ENCODE measurements around the gene STXBP6.

The STXBP6 gene

DNA sequence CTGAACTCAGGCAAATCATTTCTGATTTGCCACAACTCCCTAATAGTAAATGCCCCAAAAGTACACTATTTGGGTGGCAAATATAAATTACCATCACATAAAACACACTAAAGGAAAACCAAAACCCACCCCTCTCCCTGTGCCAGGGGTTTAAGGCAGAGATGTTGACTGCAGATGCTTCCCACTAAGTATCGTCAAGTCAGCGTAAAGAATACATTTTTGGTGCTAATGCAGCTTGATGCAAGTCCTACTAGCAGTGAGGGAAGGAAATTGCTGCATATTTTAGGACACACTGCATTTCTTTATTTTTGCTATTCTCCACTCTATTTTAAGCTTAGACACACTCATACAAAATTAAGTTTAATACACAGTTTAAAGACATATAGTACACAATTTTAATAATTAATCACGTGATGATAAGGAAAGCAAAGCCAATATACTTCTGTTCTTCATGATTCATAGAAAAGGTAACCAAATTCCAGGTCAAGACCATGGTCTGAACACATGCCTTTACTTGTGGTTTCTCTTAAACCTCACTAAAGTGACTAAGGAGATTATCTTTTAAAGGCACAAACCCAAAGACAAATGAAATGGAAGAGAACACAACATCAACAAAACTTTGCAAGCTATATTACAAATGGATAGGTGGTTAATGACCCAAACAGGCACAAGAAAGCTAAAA is 162.2 kb downstream of the STXBP6 start:
- H3K4me3 ChIP-seq (ENCODE audit: control insufficient read depth, low read depth, low read length): no peak overlapping the region
- TF ChIP-seq, protein P1, sequence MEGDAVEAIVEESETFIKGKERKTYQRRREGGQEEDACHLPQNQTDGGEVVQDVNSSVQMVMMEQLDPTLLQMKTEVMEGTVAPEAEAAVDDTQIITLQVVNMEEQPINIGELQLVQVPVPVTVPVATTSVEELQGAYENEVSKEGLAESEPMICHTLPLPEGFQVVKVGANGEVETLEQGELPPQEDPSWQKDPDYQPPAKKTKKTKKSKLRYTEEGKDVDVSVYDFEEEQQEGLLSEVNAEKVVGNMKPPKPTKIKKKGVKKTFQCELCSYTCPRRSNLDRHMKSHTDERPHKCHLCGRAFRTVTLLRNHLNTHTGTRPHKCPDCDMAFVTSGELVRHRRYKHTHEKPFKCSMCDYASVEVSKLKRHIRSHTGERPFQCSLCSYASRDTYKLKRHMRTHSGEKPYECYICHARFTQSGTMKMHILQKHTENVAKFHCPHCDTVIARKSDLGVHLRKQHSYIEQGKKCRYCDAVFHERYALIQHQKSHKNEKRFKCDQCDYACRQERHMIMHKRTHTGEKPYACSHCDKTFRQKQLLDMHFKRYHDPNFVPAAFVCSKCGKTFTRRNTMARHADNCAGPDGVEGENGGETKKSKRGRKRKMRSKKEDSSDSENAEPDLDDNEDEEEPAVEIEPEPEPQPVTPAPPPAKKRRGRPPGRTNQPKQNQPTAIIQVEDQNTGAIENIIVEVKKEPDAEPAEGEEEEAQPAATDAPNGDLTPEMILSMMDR (IDR thresholded peaks at IDR 0.05; ENCODE audit: control insufficient read depth, insufficient read depth, low read depth, low read length, missing control alignments): no peak
- DNase-seq (ENCODE audit: low read depth): no peak

- H3K4me3 ChIP-seq (ENCODE audit: control insufficient read depth, low read depth, low read length): no peak overlapping the region
- TF ChIP-seq, protein P1 (IDR thresholded peaks at IDR 0.05; ENCODE audit: control insufficient read depth, insufficient read depth, low read depth, low read length, missing control alignments): no peak
- DNase-seq (ENCODE audit: low read depth): no peak
These were observed 164.5 kb downstream of the STXBP6 start for GRCh38 chr14:24885410-24885913.

- TF ChIP-seq, protein P1 (IDR thresholded peaks at IDR 0.05; ENCODE audit: control insufficient read depth, insufficient read depth, low read depth, low read length, missing control alignments): no peak
These were observed 166.4 kb downstream of the STXBP6 start for GRCh38 chr14:24883576-24883975.

DNA sequence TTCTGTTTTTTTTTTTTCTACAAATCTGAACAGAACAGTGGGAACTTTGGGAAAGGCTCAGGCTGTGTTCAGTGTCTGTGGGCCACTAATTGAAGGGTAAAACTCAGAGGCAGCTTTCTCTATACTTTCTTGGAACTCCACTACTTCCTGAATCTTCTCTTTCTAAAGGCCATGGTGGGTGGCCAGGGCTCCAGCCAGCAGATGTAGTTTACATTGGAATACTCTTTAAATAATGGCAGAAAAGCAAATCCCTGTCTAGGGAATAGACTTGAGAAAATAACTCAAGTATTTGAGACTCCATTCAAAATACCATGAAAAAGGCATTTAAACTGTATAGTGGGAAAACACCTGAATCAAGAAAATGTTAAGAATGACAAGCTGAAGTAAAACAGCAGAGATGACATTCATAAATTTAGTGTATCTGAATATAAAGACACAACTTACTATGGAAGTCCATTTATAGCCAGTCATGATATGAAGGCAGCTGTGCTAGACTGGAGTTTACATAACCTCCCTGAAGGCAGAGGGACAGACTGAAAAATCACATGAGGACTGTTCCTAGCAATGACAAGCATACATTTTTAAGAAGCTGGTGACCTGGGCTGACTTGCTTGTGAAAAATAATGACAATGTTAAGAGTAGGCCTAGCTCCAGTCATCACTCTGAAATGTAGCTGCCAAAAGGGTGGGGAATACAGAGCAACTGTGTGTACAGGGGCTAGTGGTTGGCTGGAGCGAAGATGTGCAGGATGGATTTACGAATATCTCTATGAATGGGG is 168.6 kb downstream of the STXBP6 start:
- H3K4me3 ChIP-seq (ENCODE audit: control insufficient read depth, low read depth, low read length): no peak overlapping the region
- TF ChIP-seq, protein P1 (IDR thresholded peaks at IDR 0.05; ENCODE audit: control insufficient read depth, insufficient read depth, low read depth, low read length, missing control alignments): no peak
- DNase-seq (ENCODE audit: low read depth): no peak

More at GRCh38 chr14:24883576-24883975, 166.4 kb downstream of the STXBP6 start:
- H3K4me3 ChIP-seq (ENCODE audit: control insufficient read depth, low read depth, low read length): no peak overlapping the region
- no peak for DNase-seq (ENCODE audit: low read depth)

DNA sequence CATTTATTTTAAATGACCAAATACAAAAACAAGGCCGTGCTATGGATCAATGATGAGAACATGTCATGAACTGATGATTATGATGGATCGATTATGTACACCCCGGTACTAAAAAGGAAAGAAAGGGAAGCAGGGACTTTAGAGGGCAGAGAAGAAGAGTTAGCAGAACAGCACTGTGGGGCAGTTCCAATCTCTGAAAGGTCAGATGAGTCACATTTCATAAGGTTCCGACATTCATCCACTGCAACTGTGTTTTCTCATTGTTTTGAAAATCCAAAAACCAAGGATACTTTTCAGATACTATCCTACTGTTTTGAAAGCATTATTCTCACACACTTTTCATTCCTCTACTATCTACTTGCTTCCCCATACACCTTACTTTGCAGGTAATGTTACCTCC is 169.3 kb downstream of the STXBP6 start:
- no peak for DNase-seq (ENCODE audit: low read depth)
- TF ChIP-seq, protein P1 (IDR thresholded peaks at IDR 0.05; ENCODE audit: control insufficient read depth, insufficient read depth, low read depth, low read length, missing control alignments): no peak

DNA sequence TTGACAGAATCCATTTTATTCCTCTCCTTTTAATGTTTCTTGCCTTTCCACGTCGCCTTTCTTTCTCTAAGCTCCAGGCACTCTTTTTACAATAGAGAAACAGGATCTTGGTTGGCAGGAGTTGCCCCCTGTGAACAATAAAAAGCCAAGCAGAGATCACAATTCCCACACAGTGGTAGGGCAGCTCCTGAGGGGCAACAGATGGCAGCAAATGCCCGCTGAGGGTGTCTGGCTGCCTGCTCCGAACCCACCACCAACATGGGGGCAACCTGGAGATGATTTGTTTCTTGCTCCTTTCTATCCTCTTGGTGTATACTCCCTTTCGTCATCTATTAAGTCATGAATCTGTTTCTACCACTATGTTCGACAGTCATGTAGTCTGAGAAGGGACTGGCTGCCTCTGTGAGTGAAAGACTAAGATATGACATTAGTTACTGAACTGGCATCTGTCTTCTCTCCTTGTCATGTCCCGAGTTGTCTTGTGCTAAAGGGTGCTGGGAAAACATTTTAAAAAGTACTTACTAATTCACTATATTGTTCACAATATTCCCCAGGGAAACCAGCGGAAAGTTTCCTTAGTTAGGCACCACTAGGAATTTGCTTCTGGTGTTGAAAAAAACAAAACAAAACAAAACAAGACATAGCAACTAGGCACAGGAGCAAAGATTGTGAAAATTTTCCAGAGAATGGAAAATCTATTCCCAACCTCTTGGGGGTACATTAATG is 170.1 kb downstream of the STXBP6 start:
- TF ChIP-seq, protein P1 (IDR thresholded peaks at IDR 0.05; ENCODE audit: control insufficient read depth, insufficient read depth, low read depth, low read length, missing control alignments): no peak
- DNase-seq (ENCODE audit: low read depth): no peak
- H3K4me3 ChIP-seq (ENCODE audit: control insufficient read depth, low read depth, low read length): no peak overlapping the region

More for the DNA sequence above, 169.3 kb downstream of the STXBP6 start:
- no peak overlapping the region for H3K4me3 ChIP-seq (ENCODE audit: control insufficient read depth, low read depth, low read length)
